Measurements from ENCODE around the gene NT5C2. TPM values are rescaled to one million over a fixed set of nuclear protein-coding genes. Genes with fewer than 3 reads are reported as not detected.
A peak's percentile ranks its signal among the peaks of the same experiment; 100 is the strongest.
"Not testable (repeated sequence)": the region's sequence is repeated elsewhere in the genome, so short reads cannot be mapped to it uniquely, and the experiment has no call there.

Gene NT5C2
- total RNA-seq, 4 donors from 2014 or later: 33.5 to 53.2 (median 35.3) TPM

DNA sequence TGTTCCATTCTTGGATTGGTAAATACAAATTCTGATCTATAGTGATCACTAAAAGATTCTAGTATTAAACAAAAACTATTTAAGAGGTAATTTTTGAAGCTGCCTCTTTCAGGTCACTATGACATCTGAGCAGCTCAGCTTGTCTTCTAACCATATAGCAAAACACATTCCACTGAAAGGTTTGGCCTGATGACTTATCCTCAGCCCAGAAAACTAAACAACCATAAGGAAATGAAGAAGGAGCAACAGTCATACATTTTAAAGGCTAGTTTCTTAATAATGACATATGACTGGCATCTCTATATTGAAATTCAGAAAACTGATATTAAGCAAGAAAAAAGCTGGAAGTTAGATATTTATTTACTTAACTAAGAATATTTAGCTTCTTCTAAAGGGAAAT lies 24.6 kb downstream of the NT5C2 start:
- peak overlapping the region in 3 of 4 donors; percentile 5 to 48 (median 18) for H3K27ac ChIP-seq
- no peak overlapping the region for H3K4me3 ChIP-seq
- in situ Hi-C loops (cut with MboI; ENCODE audit: low sequenced_read_pairs in 4 of 4): no loop called here
- no peak for ATAC-seq
- DNase-seq: no peak
- peaks cover 0 to 5% of the 10 kb centered on the region in 2 donors for H3K4me1 ChIP-seq
- no peak for TF ChIP-seq POLR2A (IDR thresholded peaks at IDR 0.05)
- TF ChIP-seq, protein P1, sequence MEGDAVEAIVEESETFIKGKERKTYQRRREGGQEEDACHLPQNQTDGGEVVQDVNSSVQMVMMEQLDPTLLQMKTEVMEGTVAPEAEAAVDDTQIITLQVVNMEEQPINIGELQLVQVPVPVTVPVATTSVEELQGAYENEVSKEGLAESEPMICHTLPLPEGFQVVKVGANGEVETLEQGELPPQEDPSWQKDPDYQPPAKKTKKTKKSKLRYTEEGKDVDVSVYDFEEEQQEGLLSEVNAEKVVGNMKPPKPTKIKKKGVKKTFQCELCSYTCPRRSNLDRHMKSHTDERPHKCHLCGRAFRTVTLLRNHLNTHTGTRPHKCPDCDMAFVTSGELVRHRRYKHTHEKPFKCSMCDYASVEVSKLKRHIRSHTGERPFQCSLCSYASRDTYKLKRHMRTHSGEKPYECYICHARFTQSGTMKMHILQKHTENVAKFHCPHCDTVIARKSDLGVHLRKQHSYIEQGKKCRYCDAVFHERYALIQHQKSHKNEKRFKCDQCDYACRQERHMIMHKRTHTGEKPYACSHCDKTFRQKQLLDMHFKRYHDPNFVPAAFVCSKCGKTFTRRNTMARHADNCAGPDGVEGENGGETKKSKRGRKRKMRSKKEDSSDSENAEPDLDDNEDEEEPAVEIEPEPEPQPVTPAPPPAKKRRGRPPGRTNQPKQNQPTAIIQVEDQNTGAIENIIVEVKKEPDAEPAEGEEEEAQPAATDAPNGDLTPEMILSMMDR (IDR thresholded peaks at IDR 0.05 in 4 of 5, conservative IDR thresholded peaks at IDR 0.05 in 1 of 5): no peak
- H3K9me3 ChIP-seq: no peaks in the 10 kb centered on the region
- intact Hi-C loops (cut with DNase I; ENCODE audit: low total_unique reads): no loop called here
- peaks cover 0 to 51% of the 10 kb centered on the region in 2 donors for H3K36me3 ChIP-seq
- H3K27me3 ChIP-seq: no peaks in the 10 kb centered on the region

DNA sequence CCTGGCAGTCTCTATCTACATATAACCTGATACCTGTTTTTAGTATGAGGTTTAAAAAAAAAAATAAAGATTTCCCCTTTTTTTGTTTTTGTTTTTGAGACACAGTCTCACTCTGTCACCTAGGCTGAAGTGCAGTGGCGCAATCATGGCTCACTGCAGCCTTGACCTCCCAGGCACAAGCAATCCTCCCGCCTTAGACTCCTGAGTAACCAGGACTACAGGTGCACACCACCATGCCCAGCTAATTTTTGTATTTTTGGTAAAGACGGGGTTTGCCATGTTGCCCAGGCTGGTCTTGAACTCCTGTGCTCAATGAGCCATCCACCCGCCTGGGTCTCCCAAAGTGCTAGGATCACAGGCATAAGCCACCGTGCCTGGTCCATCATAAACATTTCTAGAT lies 25.5 kb downstream of the NT5C2 start:
- DNase-seq; ATAC-seq; H3K4me1 ChIP-seq; intact Hi-C loops (cut with DNase I; ENCODE audit: low total_unique reads); H3K4me3 ChIP-seq; in situ Hi-C loops (cut with MboI; ENCODE audit: low sequenced_read_pairs in 4 of 4); H3K9me3 ChIP-seq; H3K27me3 ChIP-seq: not testable (repeated sequence)
- H3K36me3 ChIP-seq: peaks cover 0 to 42% of the 10 kb centered on the region in 2 donors
- peak overlapping the region in 2 of 4 donors; percentile 2 to 17 for H3K27ac ChIP-seq

DNA sequence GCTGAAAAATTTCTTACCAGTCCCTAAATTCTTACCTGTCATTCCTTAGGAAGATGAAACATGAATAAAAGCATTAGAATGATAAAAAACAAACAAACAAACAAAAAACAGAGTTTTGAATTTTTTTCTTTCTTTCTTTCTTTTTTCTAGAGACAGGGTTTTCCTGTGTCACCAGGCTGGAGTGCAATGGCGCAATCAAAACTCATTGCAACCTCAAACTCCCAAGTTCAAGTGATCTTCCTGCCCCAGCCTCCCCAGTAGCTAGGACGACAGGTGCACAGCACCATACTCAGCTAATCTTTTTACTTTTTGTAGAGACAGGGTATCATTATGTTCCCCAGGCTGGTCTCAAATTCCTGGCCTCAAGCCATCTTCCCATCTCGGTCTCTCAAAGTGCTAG lies 26.5 kb downstream of the NT5C2 start:
- DNase-seq (no peak), ATAC-seq (peak in 1 of 2 donors; percentile 46)
- H3K9me3 ChIP-seq: no peaks in the 10 kb centered on the region
- TF ChIP-seq, protein P1 (IDR thresholded peaks at IDR 0.05 in 4 of 5, conservative IDR thresholded peaks at IDR 0.05 in 1 of 5): no peak
- TF ChIP-seq POLR2A (IDR thresholded peaks at IDR 0.05): no peak
- H3K36me3 ChIP-seq: peaks cover 0 to 33% of the 10 kb centered on the region in 2 donors
- peaks cover 0 to 5% of the 10 kb centered on the region in 2 donors for H3K4me1 ChIP-seq
- peak overlapping the region in 2 of 4 donors; percentile 21 to 52 for H3K27ac ChIP-seq
- in situ Hi-C loops (cut with MboI; ENCODE audit: low sequenced_read_pairs in 4 of 4) (no loop called here), intact Hi-C loops (cut with DNase I; ENCODE audit: low total_unique reads) (no loop called here)
- H3K27me3 ChIP-seq: no peaks in the 10 kb centered on the region
- no peak overlapping the region for H3K4me3 ChIP-seq

DNA sequence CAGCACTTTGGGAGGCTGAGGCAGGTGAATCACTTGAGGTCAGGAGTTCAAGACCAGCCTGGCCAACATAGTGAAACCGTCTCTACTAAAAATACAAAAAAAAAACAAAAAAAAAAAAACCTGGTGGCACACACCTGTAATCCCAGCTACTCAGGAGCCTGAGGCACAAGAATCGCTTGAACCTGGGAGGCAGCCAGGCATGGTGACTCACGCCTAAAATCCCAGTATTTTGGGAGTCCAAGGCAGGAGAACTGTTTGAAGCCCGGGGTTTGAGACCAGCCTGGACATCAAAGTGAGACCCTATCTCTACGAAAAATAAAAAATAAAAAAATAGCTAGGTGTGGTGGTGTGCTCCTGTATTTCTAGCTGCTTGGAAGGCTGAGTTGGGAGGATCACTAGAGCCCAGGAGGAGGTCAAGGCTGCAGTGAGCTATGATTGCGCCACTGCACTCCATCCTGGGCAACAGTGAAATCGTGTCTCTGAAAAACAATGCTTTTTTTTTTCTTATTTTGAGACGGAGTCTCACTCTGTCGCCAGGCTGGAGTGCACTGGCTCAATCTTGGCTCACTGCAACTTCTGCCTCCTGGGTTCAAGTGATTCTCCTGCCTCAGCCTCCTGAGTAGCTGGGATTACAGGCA lies 29.2 kb downstream of the NT5C2 start:
- in situ Hi-C loops (cut with MboI; ENCODE audit: low sequenced_read_pairs in 4 of 4); H3K4me3 ChIP-seq; DNase-seq; H3K9me3 ChIP-seq; H3K27me3 ChIP-seq; intact Hi-C loops (cut with DNase I; ENCODE audit: low total_unique reads); ATAC-seq; H3K27ac ChIP-seq: not testable (repeated sequence)
- peaks cover 0 to 24% of the 10 kb centered on the region in 2 donors for H3K36me3 ChIP-seq
- H3K4me1 ChIP-seq: peaks cover under 1 to 14% of the 10 kb centered on the region in 2 donors

DNA sequence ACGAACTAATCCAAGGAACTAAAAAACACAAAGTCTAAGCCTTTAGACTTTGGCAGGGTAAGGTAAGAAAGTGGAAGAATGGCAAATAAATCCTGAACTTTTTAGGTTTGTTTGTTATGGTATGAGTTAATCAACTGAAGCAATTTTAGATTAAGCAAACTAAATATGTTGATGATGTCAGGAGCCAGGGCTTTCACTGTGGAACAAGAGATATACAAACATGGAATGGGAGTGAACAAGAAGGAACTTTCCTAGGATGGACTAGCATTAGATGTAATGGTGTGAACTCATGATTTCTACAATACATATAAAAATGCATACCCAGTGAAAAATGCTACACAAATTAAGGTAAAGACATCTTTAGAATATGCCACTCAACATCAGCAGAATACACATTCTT lies 35.8 kb downstream of the NT5C2 start:
- Histone ChIP-seq H3K4me1 (peaks cover 40 to 49% of the 10 kb centered on the region in 2 donors), H3K36me3 (peaks cover 0 to 22% of the 10 kb centered on the region in 2 donors), H3K27me3 (no peaks in the 10 kb centered on the region), H3K9me3 (no peaks in the 10 kb centered on the region), H3K4me3 (no peak overlapping the region), H3K27ac (peak overlapping the region in 3 of 4 donors; percentile 23 to 84 (median 51))
- DNase-seq (no peak), ATAC-seq (no peak)
- intact Hi-C loops (cut with DNase I; ENCODE audit: low total_unique reads) (no loop called here), in situ Hi-C loops (cut with MboI; ENCODE audit: low sequenced_read_pairs in 4 of 4) (no loop called here)
- TF ChIP-seq POLR2A (IDR thresholded peaks at IDR 0.05): no peak
- TF ChIP-seq, protein P1 (IDR thresholded peaks at IDR 0.05 in 4 of 5, conservative IDR thresholded peaks at IDR 0.05 in 1 of 5): no peak
